ENCODE measurements around the gene PLCB1.

- TF ChIP-seq, protein P1, sequence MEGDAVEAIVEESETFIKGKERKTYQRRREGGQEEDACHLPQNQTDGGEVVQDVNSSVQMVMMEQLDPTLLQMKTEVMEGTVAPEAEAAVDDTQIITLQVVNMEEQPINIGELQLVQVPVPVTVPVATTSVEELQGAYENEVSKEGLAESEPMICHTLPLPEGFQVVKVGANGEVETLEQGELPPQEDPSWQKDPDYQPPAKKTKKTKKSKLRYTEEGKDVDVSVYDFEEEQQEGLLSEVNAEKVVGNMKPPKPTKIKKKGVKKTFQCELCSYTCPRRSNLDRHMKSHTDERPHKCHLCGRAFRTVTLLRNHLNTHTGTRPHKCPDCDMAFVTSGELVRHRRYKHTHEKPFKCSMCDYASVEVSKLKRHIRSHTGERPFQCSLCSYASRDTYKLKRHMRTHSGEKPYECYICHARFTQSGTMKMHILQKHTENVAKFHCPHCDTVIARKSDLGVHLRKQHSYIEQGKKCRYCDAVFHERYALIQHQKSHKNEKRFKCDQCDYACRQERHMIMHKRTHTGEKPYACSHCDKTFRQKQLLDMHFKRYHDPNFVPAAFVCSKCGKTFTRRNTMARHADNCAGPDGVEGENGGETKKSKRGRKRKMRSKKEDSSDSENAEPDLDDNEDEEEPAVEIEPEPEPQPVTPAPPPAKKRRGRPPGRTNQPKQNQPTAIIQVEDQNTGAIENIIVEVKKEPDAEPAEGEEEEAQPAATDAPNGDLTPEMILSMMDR (conservative IDR thresholded peaks at IDR 0.05), result no peak
- no peak for TF ChIP-seq EZH2 (IDR thresholded peaks at IDR 0.05; ENCODE audit: low read depth)
Measured at GRCh38 chr20:8408587-8409307, 276.7 kb downstream of the PLCB1 start.

All from PC-9 (cell line).